HUES64 (cell line): ENCODE data around the gene MAP2K5.

Experiments
- H3K27ac ChIP-seq: 2 replicates; pipeline ENCODE4 v1.7.0; 2013; ENCODE audit warnings: low read depth, low read length, inconsistent platforms
- H3K27me3 ChIP-seq: 2 replicates; pipeline ENCODE4 v1.6.1; 2013; ENCODE audit warnings: mild to moderate bottlenecking, low read length; ENCODE audit not compliant: insufficient read depth
- H3K36me3 ChIP-seq: 2 replicates; pipeline ENCODE4 v1.6.1; 2013; ENCODE audit warnings: mild to moderate bottlenecking, low read length; ENCODE audit not compliant: insufficient read depth
- H3K4me1 ChIP-seq: 2 replicates; pipeline ENCODE4 v1.6.1; 2013; ENCODE audit warnings: mild to moderate bottlenecking, low read length, moderate library complexity; ENCODE audit not compliant: insufficient read depth
- H3K4me3 ChIP-seq: 2 replicates; pipeline ENCODE4 v1.5.1; 2013; ENCODE audit warnings: mild to moderate bottlenecking, low read length, moderate library complexity
- H3K9ac ChIP-seq: 2 replicates; pipeline ENCODE4 v1.6.1; 2013; ENCODE audit warnings: mild to moderate bottlenecking, low read depth, low read length
- H3K9me3 ChIP-seq: 2 replicates; pipeline ENCODE4 v1.6.1; 2013; ENCODE audit warnings: low read depth, low read length; ENCODE audit not compliant: insufficient read depth
- WGBS: fragments of 150-250, 120-280 bp; methylation state at CpG from one replicate; pipeline ENCODE4 v1.1.7; 2013; ENCODE audit warnings: missing lambda C conversion rate; 5-methylcytosine and 5-hydroxymethylcytosine counted together

The MAP2K5 gene

DNA sequence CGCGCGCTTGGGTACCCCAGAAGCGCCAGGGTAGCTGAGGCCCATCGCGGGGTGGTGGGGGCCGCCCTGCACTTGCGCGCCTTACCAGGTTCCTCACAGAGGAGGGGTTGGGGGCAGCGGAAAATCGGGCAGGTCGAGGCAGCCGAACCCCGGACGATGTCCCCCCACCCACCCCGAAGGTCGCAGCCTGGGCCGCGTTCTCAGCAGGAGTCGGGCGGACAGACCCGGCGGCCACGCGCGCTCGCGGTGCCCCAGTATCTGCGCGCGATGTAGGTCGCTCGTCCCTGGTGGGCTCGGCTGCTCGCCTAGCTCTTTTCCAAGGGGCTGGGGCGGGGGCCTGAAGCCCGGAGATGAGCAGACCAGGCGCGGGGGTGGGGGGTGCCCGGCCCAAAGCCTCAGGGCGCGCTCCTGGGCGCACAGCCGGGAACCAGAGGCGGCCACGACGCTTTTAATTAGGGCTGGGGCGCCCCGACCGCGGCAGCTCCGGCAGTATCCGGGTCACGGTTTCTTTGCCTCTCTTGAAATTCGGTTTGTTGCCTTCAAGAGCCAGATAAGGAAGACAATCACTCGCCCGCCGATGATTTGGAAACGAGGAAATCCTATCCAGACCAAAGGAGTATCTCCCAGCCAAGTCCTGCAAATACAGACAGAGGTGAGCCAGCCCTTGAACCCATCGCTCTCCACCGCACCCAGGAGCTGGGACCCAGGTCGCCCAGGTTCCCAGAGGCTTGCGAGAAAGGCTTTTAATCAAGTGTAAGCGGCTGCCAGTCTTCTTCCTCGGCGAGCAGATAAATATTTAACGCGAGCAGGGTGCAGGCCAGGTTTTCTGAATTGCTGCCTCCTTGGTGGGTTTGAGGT, 287.4 kb downstream of the MAP2K5 start:
- Histone ChIP-seq H3K27me3 (peaks cover 99% of the 10 kb centered on the region), H3K9ac (no peak overlapping the region), H3K9me3 (no peaks in the 10 kb centered on the region), H3K27ac (no peak overlapping the region), H3K36me3 (no peaks in the 10 kb centered on the region), H3K4me1 (peaks cover 27% of the 10 kb centered on the region), H3K4me3 (peak overlapping the region; percentile 33)
- WGBS, result 8% methylated on average over 68 of the region's 68 CpGs

DNA sequence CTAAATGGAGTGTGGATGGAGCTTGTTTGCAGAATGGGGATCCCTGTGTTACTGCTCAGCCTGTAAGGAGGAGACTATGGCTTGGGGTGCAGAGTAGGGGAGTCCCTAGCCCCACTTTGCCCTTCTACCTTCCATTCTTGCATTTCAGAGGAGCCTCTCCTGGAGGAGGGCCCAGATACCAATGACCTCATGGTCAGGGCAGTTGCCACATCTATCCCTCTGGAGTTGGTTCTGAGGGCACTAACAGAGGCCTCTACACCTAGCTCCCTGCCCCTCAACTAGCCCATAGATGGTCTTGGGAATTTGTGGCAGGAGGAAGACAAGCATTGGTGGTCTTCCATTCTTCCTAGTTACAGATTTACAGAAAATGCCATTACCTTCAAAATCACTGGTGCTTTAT, 288.9 kb downstream of the MAP2K5 start:
- Histone ChIP-seq H3K9me3 (no peaks in the 10 kb centered on the region), H3K27ac (no peak overlapping the region), H3K4me3 (no peak overlapping the region), H3K36me3 (no peaks in the 10 kb centered on the region), H3K9ac (no peak overlapping the region), H3K27me3 (peaks cover 100% of the 10 kb centered on the region), H3K4me1 (peaks cover 27% of the 10 kb centered on the region)

DNA sequence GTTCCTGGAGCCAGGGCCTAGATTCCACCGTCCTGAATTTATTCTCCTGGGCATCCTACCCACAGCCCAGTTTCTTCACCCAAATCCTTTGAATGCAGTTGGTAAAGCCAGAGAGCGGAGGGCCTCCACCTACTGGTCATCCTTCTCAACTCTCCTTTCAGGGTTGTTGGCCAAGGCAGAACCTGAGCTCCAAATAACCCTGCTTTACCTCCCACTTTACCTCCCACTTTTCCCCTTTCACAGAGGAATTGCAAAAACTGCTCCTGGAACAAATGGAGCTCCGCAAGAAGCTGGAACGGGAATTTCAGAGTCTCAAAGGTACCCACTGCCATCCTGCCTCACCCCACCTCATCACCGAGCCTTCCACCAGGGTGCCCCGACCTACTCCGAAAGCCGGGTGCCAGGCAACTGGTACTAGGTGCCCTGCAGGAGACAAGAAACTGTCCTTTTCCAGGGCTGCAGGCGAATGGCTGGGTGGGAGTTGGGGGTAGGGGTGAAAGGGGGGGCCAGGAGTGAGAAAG, 289.6 kb downstream of the MAP2K5 start:
- Histone ChIP-seq H3K9ac (no peak overlapping the region), H3K36me3 (no peaks in the 10 kb centered on the region), H3K4me1 (peaks cover 34% of the 10 kb centered on the region), H3K9me3 (no peaks in the 10 kb centered on the region), H3K27me3 (peaks cover 100% of the 10 kb centered on the region), H3K27ac (no peak overlapping the region), H3K4me3 (no peak overlapping the region)
- WGBS, result 11% methylated on average over 9 of the region's 9 CpGs

DNA sequence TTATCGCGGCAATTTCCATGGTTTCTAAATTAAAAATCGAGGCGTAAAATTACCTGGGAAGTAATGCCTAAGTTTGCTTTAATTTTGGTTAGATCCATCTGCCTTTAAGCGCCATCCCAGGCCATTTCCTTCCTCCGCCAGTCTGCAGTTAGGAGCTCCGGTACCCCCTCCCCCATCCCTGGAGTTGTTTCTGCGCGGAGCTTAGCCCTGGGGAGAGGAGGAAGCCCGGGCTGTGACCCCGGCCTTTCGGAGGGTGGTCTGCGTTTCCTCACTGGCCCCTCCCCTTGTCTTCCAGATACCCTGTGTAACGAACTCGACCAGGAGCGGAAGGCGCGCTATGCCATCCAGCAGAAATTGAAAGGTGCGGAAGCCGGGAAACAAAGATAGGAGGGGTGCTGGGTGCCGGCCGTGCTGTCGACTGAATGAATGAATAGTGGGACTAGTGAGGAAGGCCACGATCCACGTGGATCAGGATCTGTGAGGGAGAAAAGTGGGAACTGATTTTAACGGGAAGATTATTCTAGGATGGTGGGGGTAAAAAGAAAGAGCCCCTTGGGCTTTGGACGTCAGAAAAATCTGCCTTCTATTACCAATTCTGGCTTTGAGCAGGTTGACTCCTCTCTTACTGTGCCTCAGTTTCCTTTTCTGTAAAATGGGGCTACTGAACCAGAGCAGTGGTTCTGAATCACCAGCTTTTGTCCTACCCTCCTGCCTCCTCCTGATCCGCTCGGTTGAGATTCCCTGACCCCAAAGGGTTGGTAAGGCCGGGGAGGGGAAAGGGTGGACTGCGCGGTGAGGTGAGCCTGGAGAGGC, 290.6 kb downstream of the MAP2K5 start:
- Histone ChIP-seq H3K27me3 (peaks cover 100% of the 10 kb centered on the region), H3K27ac (no peak overlapping the region), H3K9ac (no peak overlapping the region), H3K4me1 (peaks cover 34% of the 10 kb centered on the region), H3K4me3 (peak overlapping the region; percentile 52), H3K36me3 (no peaks in the 10 kb centered on the region), H3K9me3 (no peaks in the 10 kb centered on the region)
- 1% methylated on average over 32 of the region's 32 CpGs for WGBS

DNA sequence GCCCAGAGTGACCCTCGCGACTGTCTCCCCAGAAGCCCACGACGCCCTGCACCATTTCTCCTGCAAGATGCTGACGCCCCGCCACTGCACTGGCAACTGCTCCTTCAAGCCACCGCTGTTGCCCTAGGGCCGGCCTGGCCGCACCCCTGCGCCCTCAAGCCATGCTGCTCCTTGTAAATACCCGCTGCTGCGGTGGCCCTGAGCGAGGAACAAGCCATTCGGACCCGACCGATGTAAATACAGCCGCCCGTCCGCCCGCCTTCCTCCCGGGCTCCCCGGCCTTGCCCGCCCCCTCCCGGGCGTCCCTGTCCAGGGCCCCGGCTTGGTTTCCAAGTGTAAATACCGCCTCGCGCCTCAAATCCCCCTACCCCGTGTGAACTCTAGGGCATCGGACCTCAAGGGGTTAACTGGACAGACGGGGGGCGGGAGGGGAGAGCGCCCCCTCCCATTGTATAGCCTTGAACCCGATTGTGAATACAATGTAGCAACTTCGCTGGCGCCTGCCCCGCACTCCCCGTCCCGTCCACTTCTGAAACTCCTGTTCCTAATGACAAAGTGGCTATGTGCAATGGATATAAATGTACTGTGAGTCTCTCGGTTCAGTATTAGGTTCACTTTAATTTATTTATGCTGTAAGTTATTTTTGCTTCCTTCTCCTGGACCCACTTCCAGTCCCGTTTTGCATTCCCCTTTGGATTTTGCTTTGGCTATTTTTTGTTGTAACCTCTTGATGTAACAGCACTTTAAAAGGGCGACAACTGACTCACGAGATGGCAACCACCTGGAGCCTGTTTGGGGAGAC, 291.4 kb downstream of the MAP2K5 start:
- H3K9ac ChIP-seq, result no peak overlapping the region
- peak overlapping the region; percentile 52 for H3K4me3 ChIP-seq
- H3K27me3 ChIP-seq, result peaks cover 100% of the 10 kb centered on the region
- under 1% methylated on average over 44 of the region's 44 CpGs for WGBS
- no peaks in the 10 kb centered on the region for H3K9me3 ChIP-seq
- H3K36me3 ChIP-seq, result no peaks in the 10 kb centered on the region
- no peak overlapping the region for H3K27ac ChIP-seq
- peaks cover 32% of the 10 kb centered on the region for H3K4me1 ChIP-seq

DNA sequence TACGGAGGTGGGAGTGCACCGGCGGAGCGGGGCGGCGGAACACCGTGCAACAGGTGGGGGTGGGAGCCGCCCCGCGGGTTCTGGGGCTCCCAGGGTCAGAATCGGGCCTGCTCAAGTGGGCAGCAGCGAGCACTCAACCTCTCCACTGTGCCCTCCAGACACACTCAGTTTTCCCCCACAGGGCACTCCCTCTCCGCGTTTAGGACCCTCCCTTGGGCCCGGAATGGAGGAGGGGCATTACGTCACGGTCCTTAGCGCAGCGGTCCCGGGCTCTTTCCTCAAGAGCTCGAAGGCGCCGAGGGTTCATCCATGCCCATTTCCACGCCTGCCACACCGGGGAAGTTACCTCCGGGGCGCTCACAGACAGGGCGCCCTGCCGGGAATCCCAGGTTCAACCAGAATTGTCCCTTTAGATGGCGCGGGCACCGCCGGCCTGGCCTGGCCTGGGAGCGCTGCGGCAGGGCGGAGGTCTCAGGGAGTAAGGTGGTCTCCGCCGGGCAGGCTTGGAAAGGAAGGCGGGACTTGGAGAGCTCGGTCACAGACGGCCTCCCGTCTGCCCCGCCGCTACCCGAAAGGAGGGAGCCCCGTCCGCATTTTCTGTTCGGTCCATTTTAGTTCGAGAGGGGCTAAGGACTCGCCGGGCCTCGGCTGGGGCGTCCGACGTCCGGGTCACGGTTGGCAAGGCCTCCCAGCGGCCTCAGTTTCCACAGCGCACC, 292.2 kb downstream of the MAP2K5 start:
- H3K4me3 ChIP-seq, result peak overlapping the region; percentile 52
- WGBS, result 1% methylated on average over 59 of the region's 59 CpGs
- H3K27ac ChIP-seq, result no peak overlapping the region
- H3K9ac ChIP-seq, result no peak overlapping the region
- peaks cover 31% of the 10 kb centered on the region for H3K4me1 ChIP-seq
- H3K9me3 ChIP-seq, result no peaks in the 10 kb centered on the region
- no peaks in the 10 kb centered on the region for H3K36me3 ChIP-seq
- H3K27me3 ChIP-seq, result peaks cover 97% of the 10 kb centered on the region

DNA sequence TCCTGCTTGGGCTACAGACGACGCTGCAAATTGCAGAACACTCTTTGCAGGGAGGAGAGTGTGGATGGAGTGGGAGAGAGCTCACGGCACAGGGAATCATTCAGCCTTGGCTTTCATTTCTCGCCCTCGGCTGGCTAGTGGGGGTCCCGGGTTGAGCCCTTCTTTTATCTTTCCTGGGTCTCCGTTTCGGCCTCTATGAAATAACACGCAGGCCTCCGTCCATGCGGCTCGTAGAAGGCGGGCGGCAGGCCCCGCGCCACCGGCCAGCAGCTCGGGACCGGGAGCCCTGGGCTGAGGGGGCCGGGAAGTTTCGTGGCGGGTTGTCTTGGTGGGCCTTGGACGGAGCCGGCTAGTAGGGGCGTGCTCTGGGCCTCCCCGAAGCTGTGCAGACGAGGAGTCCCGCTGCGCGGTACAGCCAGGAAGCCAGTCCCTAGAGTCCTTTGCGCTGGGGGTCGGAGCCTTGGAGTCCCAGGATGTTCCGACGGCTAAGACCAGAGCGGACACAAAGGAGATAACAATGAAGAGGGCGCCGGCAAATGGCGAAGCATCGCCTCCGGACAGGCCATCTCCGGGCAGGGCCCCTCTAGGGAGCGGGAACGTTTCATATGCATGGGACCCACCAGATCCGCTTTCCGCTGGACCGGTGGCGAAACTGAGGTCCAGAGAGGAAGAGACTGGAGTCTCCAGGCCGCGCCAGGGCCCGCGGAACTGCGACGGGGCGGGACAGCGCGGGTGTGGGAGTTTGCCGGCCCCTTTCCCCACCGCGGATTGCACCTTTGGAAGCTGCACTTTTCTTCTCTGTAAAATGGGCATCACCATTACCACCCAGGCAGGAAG, 293.0 kb downstream of the MAP2K5 start:
- peak overlapping the region; percentile 52 for H3K4me3 ChIP-seq
- H3K36me3 ChIP-seq, result no peaks in the 10 kb centered on the region
- 1% methylated on average over 59 of the region's 59 CpGs for WGBS
- peaks cover 25% of the 10 kb centered on the region for H3K4me1 ChIP-seq
- H3K27ac ChIP-seq, result no peak overlapping the region
- peaks cover 89% of the 10 kb centered on the region for H3K27me3 ChIP-seq
- no peaks in the 10 kb centered on the region for H3K9me3 ChIP-seq
- H3K9ac ChIP-seq, result no peak overlapping the region; the same call in 1 of the 2 replicates

DNA sequence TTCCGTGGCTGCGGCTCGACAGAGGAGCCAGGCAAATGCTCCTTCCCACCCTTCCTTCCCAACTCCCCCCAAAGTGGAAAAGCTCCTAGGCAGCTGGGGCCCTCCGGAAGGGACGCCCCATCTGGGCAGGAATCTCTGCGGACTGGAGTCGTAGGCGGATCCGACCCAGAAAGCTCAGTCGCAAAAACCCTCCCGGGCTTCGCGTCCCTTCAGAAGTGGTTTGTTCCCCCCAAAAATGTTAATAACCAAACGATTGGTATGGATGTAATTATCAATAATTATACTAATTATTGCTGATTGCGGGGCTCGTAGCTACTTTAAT, 293.6 kb downstream of the MAP2K5 start:
- H3K4me3 ChIP-seq, result peak overlapping the region; percentile 52
- H3K27me3 ChIP-seq, result peaks cover 86% of the 10 kb centered on the region
- WGBS, result 3% methylated on average over 13 of the region's 16 CpGs

DNA sequence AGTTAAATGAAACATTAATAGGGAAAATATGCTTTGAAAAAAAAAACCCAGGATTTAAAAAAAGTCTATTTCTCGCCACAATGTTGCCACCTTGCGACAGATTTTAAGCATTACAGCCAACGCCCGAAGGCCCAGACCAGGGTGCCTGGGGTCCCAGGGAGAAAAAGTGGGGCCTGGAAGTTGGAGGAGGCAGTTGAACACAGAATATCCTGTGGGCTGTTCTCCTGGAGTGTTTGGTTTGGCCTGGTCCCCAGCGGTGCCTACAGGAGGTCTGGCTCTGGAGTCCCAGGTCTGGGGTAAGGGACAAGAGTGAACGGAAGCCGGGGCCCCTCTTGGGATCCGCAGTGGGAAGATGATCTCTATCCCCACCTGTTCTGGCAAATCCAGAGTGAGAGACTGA, 294.0 kb downstream of the MAP2K5 start:
- 30% methylated on average over 8 of the region's 8 CpGs for WGBS
- peak overlapping the region; percentile 52 for H3K4me3 ChIP-seq
- peaks cover 28% of the 10 kb centered on the region for H3K4me1 ChIP-seq
- no peak overlapping the region for H3K9ac ChIP-seq
- H3K36me3 ChIP-seq, result no peaks in the 10 kb centered on the region
- H3K27ac ChIP-seq, result no peak overlapping the region
- no peaks in the 10 kb centered on the region for H3K9me3 ChIP-seq
- peaks cover 86% of the 10 kb centered on the region for H3K27me3 ChIP-seq

More for the DNA sequence above, 293.6 kb downstream of the MAP2K5 start:
- Histone ChIP-seq H3K27ac (no peak overlapping the region), H3K9ac (no peak overlapping the region; the same call in 1 of the 2 replicates), H3K9me3 (no peaks in the 10 kb centered on the region), H3K4me1 (peaks cover 24% of the 10 kb centered on the region), H3K36me3 (no peaks in the 10 kb centered on the region)

DNA sequence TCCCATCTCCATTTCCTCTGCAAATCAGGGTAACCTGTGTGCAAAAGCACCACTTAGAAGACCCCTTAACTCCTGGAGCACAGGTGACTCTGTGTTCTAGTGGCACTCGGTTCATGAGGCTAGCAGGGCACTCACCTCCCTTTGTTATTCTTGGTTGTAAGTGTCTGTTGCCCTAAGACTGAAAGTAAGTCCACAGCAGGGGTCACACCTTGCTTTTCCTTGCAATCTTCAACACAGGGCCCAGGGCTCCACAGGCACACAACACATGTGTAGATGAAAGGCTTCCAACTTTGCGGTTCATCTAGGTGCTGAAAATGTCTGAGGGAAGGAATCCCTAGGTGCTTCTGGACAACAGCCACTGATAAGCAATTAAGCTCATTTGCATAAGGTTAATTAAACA, 294.5 kb downstream of the MAP2K5 start:
- no peaks in the 10 kb centered on the region for H3K9me3 ChIP-seq
- no peaks in the 10 kb centered on the region for H3K36me3 ChIP-seq
- peaks cover 29% of the 10 kb centered on the region for H3K4me1 ChIP-seq
- H3K4me3 ChIP-seq, result no peak overlapping the region
- WGBS, result 39% methylated on average over 2 of the region's 2 CpGs
- H3K9ac ChIP-seq, result no peak overlapping the region
- H3K27ac ChIP-seq, result no peak overlapping the region
- H3K27me3 ChIP-seq, result peaks cover 82% of the 10 kb centered on the region
